Measurements from ENCODE around the gene TPBG.

TPBG gene

DNA sequence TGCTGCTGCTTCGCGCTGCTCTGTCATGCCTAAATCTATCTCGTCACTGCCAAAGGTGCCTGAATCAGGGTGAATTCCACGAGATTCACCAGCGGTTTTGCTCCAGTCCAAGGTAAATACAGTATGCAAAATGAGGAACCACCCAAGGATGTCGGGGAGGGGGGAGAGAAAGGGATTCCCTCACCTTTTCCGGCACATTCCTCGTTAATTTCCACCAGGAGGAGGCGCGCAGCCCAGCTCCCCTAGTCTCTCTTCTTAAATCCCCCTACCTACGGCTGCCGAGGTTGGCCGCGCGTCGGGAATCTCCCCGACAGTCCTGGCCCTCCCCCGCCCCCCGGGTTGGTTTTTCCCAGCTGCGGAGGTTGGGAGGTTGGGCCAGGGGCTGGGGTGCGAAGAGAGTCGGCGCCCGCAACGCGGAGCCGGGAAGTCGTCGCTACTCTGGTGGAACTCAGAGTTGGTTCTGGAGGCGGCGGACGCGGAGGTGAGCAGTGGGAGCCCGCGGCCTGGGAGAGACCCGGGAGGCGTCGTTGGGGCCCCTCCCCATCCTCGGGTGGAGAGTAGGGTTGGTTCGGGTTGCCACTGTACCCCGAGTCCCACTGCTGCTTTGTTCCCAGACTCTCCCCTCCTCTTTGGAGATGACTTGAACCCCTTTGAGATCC, at the start of gene TPBG:
TSS of gene TPBG (plus strand) at position 390 of the 659 bp plus-strand sequence. CDS start 1,145 bp downstream, outside the sequence.
- DNase-seq: no peak

DNA sequence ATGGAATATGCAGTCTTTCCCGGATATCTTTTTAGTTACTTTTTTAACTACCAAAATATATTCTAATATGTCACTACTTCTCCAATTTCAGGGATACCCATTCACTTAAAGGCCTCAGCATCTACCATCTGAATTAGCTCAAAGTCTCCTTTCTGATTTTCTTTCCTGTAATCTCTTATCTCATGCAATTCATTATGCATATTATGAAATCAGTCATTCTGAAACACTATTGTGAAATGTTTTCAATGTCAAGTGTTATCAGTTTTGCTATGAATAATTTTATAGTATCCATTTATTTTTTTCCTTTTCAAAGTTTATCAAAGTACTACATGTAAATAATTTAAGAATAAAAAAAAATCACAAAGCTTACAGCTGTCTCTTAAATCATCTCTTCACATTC, 41.2 kb upstream of the TPBG start:
- DNase-seq: no peak

DNA sequence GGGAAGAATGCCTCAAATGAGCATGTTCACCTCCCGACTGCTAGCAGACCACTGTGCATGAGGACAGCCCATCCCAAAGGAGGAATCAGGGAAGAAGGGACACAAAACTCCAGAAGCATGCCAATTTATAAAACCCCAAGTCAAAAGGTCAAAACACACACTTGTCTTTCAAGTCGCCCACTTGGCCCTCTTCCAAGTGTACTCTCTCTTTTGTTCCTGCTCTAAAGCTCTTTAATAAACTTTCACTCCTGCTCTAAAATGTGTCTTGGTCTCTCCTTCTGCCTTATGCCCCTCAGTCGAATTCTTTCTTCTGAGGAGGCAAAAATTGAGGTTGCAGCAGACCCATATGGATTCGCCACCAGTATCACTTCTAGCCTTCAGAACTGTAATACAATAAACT, 33.9 kb upstream of the TPBG start:
- DNase-seq: no peak

- DNase-seq: no peak
These were observed 33.3 kb upstream of the TPBG start for GRCh38 chr6:82330171-82330804.

DNA sequence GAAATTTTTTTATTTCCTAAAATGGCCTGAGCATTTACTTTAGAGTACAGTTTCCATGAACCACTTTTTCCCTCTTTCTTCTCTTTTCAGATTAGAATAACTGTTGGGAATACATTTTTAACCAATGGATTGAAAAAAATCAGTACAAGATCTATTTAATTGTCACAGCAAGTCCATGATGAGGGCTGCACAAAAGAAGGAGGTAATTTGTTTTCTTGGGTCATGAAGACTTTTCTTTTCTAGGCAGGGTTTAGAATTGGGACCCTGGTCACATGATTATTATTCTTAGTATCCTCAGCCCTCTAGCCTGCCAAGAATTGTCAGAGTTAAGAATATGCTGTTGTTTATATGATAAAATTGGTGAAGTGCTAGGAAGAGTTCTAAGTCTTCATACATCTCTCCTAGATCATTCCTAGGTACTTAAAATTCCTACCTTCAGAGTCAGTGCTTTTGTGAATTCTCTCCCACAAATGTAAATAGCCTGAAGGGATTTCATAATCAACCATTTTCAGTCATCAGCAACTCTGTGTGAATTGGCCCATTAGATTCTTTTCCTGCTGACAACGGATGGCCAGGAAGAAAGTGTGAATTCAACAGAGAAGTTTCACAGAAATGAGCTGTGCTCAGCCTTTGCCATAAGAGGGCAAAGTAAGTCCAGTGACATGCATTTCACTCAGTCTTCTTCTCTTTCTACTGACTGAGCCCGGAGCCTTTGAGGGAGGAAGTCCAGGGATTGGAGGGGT, 32.4 kb upstream of the TPBG start:
- DNase-seq: no peak

DNA sequence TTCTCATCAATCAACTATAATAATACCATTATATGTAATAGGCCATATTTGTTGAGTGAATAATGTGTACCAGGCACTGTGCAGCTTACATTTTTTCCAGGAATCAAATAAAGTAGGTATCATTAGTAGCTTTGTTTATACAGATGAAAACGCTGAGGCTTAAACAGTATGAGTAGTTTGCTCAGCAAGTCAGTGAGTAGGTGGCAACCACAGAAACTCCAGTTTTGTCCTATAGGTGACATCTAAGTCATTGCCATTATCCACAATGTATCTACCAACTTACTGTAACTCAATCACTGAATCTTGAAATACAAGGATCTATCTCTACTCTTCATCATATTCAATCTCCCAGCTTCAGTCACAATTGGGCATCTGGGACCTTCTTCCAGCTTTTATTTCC, 29.8 kb upstream of the TPBG start:
- DNase-seq: no peak

DNA sequence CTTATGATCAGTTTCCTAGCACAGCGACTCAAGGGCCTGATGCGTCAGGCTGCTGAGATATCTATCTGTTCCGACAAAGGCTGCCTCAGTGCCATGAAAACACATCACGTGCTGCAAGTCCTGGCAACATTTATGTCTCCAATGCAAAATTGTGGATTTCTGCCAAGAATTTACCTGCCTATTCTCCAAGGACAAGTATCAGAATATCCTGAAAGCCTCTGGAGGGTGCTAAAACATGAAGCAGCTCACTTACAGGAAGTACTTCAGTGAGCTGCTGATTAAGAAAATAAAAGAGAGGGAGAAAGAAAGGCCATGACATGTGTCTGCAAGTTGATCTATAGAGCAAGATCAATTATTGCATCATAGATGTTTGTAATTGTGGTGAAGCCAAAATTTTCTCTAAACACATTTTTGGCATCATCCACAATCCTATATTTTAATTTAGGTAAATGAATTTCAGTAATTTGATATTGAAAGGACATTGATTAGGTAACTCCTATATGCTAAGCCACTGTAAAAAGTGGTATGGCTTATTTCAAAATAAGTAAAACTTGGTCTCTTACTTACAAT, 25.8 kb upstream of the TPBG start:
- no peak for DNase-seq

GRCh38 chr6:82348130-82348529, 15.5 kb upstream of the TPBG start:
- DNase-seq: no peak

- DNase-seq: no peak
These were observed 9.8 kb upstream of the TPBG start for GRCh38 chr6:82353848-82354247.

DNA sequence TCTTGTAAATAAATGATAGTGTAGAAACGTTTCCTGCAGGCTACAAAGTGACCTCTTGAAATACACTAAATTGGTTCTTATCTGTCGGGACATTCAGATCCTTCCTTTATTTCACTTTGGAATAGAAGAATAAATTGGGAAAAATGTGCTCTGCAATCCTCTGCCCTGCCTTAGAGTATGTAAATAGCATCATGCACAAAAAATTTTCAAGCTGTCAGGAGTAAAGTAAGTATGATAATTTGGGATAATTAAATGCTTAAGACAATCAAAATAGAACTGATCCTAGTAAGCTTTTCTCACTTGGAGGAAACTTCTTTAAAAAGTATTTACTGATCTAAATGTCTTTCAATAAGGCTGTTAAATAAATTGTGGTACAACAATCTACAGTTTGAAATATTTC, 3.1 kb upstream of the TPBG start:
- no peak for DNase-seq

DNA sequence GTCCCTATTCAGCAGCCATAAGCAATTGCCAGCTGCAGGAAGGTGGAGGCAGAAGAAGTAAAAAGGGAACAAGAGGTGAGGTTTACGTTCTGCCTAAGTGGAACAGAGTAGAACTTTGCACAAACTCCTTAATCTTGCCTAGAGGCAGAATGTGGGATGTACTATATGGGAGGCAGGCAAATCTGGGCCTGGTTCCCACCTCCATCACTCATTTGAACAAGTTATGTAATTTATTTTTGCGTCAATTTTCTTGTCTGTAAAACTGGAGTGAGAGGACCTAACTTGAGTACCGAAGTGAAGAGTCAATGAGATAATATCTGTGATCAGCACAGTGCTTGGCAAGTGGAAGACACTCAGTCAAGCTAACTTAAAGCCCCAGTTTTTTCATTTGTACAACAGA, 2.0 kb upstream of the TPBG start:
- DNase-seq: no peak

DNA sequence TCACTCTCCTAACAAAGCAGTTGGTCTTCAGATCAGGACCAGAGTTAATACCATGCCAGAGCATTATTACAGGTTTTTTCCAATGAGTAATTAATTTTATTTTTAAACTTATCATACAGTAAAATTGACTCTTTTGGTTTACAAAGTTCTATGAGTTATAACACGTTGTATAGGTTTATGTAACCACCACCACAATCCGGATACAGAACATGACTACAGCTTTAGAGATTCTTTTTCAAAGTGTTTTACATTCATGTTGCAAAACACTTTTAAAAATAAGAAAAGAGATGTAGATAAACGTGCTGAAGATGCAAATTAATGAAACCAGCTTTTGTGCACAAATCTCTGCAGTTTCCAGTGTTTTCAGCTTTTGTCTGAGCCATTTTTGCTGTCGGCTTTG, 1.5 kb upstream of the TPBG start:
- no peak for DNase-seq

GRCh38 chr6:82362878-82363427, 664 bp upstream of the TPBG start:
- no peak for DNase-seq

GRCh38 chr6:82364087-82365015, 734 bp downstream of the TPBG start:
- no peak for DNase-seq

GRCh38 chr6:82365016-82365795, 1.6 kb downstream of the TPBG start:
- DNase-seq: no peak

GRCh38 chr6:82367704-82368103, 4.1 kb downstream of the TPBG start:
- no peak for DNase-seq

DNA sequence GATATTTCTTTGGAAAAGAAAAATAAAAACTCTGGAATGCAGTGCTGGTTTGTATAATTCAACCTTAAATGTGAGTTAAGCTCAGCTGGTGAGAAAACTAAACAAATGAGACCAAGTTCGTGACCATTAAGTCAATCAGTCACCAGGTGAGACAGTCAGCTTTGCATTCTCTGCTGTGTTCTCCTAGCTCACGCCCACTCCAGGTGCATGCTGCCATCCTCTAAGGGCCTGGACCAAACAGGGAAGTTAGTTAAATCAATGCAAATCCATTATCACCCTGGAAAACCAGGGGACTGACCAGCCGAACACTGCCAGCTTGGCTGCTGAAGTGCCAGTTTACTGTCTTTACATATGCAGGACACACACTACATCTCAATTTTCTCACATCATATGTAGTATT, 7.2 kb downstream of the TPBG start:
- DNase-seq: no peak

DNA sequence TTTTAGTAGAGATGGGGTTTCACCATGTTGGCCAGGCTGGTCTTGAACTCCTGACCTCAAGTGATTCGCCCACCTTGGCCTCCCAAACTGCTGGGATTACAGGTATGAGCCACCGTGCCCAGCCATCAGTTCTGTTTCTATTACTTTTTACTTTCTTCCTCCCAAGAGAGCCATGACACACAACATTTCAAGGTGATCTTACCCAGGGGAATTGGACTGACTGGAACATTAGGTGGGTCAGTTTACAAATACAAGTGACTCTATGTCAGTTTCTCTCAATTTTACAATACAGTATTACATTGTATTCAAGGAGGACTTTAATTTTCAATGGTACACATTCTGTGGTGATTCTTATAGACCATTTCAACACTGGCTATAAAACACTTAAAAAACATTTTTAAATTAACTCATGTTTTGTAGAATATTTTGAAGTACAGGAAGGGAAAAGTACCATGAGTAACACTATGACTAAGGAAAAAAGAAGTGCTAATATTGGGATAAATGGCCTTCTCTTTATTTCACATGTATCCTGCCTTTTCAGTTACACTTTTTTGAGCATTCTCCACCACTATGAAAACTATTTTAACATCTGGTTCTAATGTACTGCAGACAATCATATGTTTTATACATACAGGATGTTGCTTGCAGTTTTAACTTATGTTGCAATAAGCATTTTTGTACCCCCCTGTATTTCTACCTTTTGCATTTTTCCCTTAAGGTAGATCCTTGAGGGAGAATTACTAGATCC, 8.4 kb downstream of the TPBG start:
- no peak for DNase-seq

GRCh38 chr6:82372656-82373055, 9.0 kb downstream of the TPBG start:
- DNase-seq: no peak

GRCh38 chr6:82374516-82374915, 10.9 kb downstream of the TPBG start:
- no peak for DNase-seq

- DNase-seq: no peak
These were observed 13.0 kb downstream of the TPBG start for GRCh38 chr6:82376636-82377035.

All from activated CD8-positive, alpha-beta memory T cell treated with anti-CD3 and anti-CD28 coated beads, Interleukin-2, amount 50 U/mL, for 4 hours (primary cell).